Neural cell (in vitro differentiated cells): Measurements from ENCODE around the gene PRKCE.

ENCODE experiments used
- CTCF ChIP-seq: fragments of 450-650 bp; IDR thresholded peaks from 2 replicates; pipeline ENCODE4 v1.5.1; 2014; ENCODE audit warnings: antibody characterized with exemption, mild to moderate bottlenecking, moderate library complexity; ENCODE audit not compliant: poor library complexity, severe bottlenecking
- EP300 ChIP-seq: fragments of 450-650 bp; conservative IDR thresholded peaks from 2 replicates; pipeline ENCODE4 v1.6.1; 2014; ENCODE audit warnings: antibody characterized with exemption, mild to moderate bottlenecking, moderate library complexity; ENCODE audit not compliant: poor library complexity, severe bottlenecking
- EZH2 ChIP-seq: fragments of 200-600, 300-800 bp; shearing (Covaris generic), sonication (generic); IDR thresholded peaks from 2 replicates; pipeline ENCODE4 v1.6.1; 2014; ENCODE audit warnings: antibody characterized with exemption, low read length, borderline replicate concordance, mild to moderate bottlenecking; ENCODE audit not compliant: insufficient read depth, poor library complexity, severe bottlenecking
- POLR2AphosphoS5 ChIP-seq: IDR thresholded peaks from 2 replicates; pipeline ENCODE4 v1.6.1; 2012
- RAD21 ChIP-seq: fragments of 450-650 bp; conservative IDR thresholded peaks from 2 replicates; pipeline ENCODE4 v1.6.1; 2014; ENCODE audit warnings: antibody characterized with exemption, mild to moderate bottlenecking, moderate library complexity

- TF ChIP-seq CTCF (no peak), EP300 (no peak), POLR2AphosphoS5 (no peak), RAD21 (no peak), EZH2 (no peak)
Measured at GRCh38 chr2:45833301-45833967, 182.0 kb downstream of the PRKCE start.
